ENCODE measurements around the gene DPF3.

GRCh38 chr14:72932893-72933292 lies 39.0 kb upstream of the DPF3 start:
- TF ChIP-seq CTCF (IDR thresholded peaks at IDR 0.05 in 2 of 3, conservative IDR thresholded peaks at IDR 0.05 in 1 of 3; ENCODE audit: insufficient read depth in 2 of 3, low read depth in 1 of 3, low read length in 3 of 3) (no peak), POLR2A (conservative IDR thresholded peaks at IDR 0.05) (no peak), ZBTB33 (CRISPR knock-in tag; IDR thresholded peaks at IDR 0.05) (no peak), ZNF444 (CRISPR knock-in tag; IDR thresholded peaks at IDR 0.05) (no peak), ZBTB34 (CRISPR knock-in tag; IDR thresholded peaks at IDR 0.05) (no peak), E2F4 (CRISPR knock-in tag; IDR thresholded peaks at IDR 0.05; ENCODE audit: low read depth) (no peak), ZBTB1 (CRISPR knock-in tag; IDR thresholded peaks at IDR 0.05; ENCODE audit: borderline replicate concordance, low read depth) (no peak), TEAD4 (IDR thresholded peaks at IDR 0.05; ENCODE audit: low read length) (no peak), TEAD4 (CRISPR knock-in tag; IDR thresholded peaks at IDR 0.05; ENCODE audit: borderline replicate concordance) (no peak), SIN3A (IDR thresholded peaks at IDR 0.05; ENCODE audit: borderline replicate concordance in 2 of 2, control insufficient read depth in 1 of 2, low read depth in 2 of 2, low read length in 2 of 2) (no peak), ERF (CRISPR knock-in tag; IDR thresholded peaks at IDR 0.05) (no peak), ZNF740 (CRISPR knock-in tag; IDR thresholded peaks at IDR 0.05) (no peak), ZNF740 (tag; IDR thresholded peaks at IDR 0.05) (no peak), NR2C1 (IDR thresholded peaks at IDR 0.05) (no peak), NR2C1 (tag; IDR thresholded peaks at IDR 0.05) (no peak), POLR2AphosphoS5 (IDR thresholded peaks at IDR 0.05; ENCODE audit: control insufficient read depth, insufficient read depth, low read depth, low read length) (no peak)

Measured in K562 (cell line).